Muscle layer of duodenum (tissue), 2 donors: ENCODE measurements around the gene LRCH2.

ENCODE experiments used
- H3K27ac ChIP-seq: one replicate; pipeline ENCODE4 v1.7.0; 2013; ENCODE audit warnings: mild to moderate bottlenecking, low read length
- H3K27me3 ChIP-seq: one replicate; pipeline ENCODE4 v1.7.0; 2013; ENCODE audit warnings: low read depth, mild to moderate bottlenecking, control low read depth, low read length
- H3K36me3 ChIP-seq, 2 donors: one replicate each; pipeline ENCODE4 v1.7.0; 2013; ENCODE audit warnings: low read length in 2 of 2, control low read depth in 1 of 2, mild to moderate bottlenecking in 1 of 2; ENCODE audit not compliant: insufficient read depth in 2 of 2, control insufficient read depth in 1 of 2
- H3K4me1 ChIP-seq, 2 donors: one replicate each; pipeline ENCODE4 v1.7.0; 2013; ENCODE audit warnings: low read length in 2 of 2, mild to moderate bottlenecking in 2 of 2, control low read depth in 1 of 2, moderate library complexity in 1 of 2; ENCODE audit not compliant: insufficient read depth in 2 of 2, control insufficient read depth in 1 of 2
- H3K4me3 ChIP-seq, 2 donors: one replicate each; pipeline ENCODE4 v1.7.0; 2013; ENCODE audit warnings: low read length in 2 of 2, low read depth in 1 of 2, mild to moderate bottlenecking in 1 of 2
- H3K9me3 ChIP-seq, 2 donors: one replicate each; pipeline ENCODE4 v1.7.0; 2013; ENCODE audit warnings: low read length in 2 of 2, control low read depth in 1 of 2, mild to moderate bottlenecking in 1 of 2; ENCODE audit not compliant: control insufficient read depth in 1 of 2
- donor health status: healthy.

The LRCH2 gene

GRCh38 chrX:115204040-115204439, 29.9 kb downstream of the LRCH2 start:
- Histone ChIP-seq H3K36me3 (no peaks in the 10 kb centered on the region), H3K27me3 (no peaks in the 10 kb centered on the region), H3K4me3 (no peak overlapping the region), H3K27ac (no peak overlapping the region), H3K9me3 (peaks cover 0 to 4% of the 10 kb centered on the region in 2 donors), H3K4me1 (no peaks in the 10 kb centered on the region)

GRCh38 chrX:115192244-115192700, 41.6 kb downstream of the LRCH2 start:
- no peak overlapping the region for H3K27ac ChIP-seq
- no peak overlapping the region for H3K4me3 ChIP-seq
- H3K4me1 ChIP-seq, result no peaks in the 10 kb centered on the region
- H3K36me3 ChIP-seq, result no peaks in the 10 kb centered on the region
- H3K9me3 ChIP-seq, result no peaks in the 10 kb centered on the region
- H3K27me3 ChIP-seq, result no peaks in the 10 kb centered on the region

GRCh38 chrX:115191490-115192243, 42.2 kb downstream of the LRCH2 start:
- Histone ChIP-seq H3K4me3 (no peak overlapping the region), H3K27me3 (no peaks in the 10 kb centered on the region), H3K36me3 (no peaks in the 10 kb centered on the region), H3K4me1 (no peaks in the 10 kb centered on the region), H3K9me3 (no peaks in the 10 kb centered on the region), H3K27ac (no peak overlapping the region)

GRCh38 chrX:115190636-115191489, 43.0 kb downstream of the LRCH2 start:
- Histone ChIP-seq H3K4me1 (no peaks in the 10 kb centered on the region), H3K36me3 (no peaks in the 10 kb centered on the region), H3K4me3 (no peak overlapping the region), H3K9me3 (no peaks in the 10 kb centered on the region), H3K27ac (no peak overlapping the region), H3K27me3 (no peaks in the 10 kb centered on the region)

DNA sequence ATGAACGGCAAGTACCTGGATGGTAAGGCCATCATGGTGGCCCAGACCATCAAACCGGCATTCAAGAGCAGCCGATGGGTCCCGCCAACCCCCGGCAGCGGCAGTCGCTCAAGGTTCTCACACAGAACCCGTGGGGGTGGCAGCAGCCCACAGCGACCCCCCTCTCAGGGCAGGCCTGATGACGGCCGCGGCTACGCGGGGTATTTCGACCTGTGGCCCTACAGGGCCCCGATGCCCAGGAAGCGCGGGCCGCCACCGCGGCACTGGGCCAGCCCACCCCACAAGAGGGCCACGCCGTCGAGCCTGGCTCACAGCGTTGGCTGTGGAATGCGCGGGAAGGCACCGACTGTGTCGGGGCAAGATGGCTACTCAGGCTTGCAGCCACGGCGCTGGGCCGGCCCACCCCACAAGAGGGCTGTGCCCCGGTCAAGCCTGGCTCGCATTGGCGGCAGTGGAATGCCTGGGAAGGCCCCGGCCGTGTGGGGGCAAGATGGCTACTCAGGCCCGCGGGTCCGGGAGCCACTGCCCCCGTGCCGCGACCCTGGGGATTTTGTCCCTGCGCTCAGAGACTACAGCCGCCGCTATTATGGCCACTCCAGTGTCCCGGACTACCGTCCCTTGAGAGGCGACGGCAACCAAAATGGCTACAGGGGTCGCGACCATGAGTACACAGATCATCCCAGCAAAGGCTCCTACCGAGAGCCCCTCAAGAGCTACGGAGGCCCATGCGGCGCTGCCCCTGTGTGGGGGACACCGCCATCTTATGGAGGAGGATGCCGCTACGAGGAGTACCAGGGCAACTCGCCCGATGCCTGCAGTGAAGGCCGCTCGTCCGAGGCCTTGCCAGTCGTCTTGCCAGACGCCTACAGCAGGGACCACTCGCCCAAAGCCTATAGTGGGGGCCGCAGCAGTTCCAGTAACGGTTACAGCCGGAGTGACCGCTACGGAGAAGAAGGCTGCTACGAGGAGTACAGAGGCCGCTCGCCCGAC, 44.0 kb downstream of the LRCH2 start:
- no peaks in the 10 kb centered on the region for H3K4me1 ChIP-seq
- H3K36me3 ChIP-seq, result no peaks in the 10 kb centered on the region
- no peaks in the 10 kb centered on the region for H3K27me3 ChIP-seq
- no peaks in the 10 kb centered on the region for H3K9me3 ChIP-seq
- no peak overlapping the region for H3K27ac ChIP-seq
- H3K4me3 ChIP-seq, result no peak overlapping the region

GRCh38 chrX:115189110-115189509, 44.8 kb downstream of the LRCH2 start, which contains the start of gene RBMXL3:
Gene RBMXL3 (plus strand): TSS chrX:115189410. CDS start chrX:115189442, 32 bp downstream.
- Histone ChIP-seq H3K9me3 (no peaks in the 10 kb centered on the region), H3K4me3 (no peak within 1 kb of the TSS), H3K27ac (no peak within 1 kb of the TSS), H3K4me1 (no peaks in the 10 kb centered on the region), H3K27me3 (no peaks in the 10 kb centered on the region), H3K36me3 (no peaks in the 10 kb centered on the region)

DNA sequence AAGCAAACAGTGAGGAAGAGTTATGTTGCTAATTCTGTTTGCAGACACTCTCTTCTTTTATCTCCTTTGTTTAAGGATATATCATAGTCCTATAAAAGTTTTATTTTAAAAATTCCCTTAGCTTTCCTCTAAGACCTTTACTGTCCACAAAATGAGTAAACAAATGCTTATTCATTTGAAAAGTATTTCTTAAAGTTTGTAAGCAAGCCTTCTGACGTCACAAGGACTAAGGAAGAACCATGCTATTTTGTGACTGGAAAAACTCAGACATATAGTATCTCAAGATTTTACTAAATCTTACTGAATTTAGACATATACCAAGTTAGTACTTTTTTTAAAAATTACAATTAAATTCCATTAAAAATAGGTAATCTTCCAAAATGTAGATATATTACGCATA, 49.9 kb downstream of the LRCH2 start:
- H3K36me3 ChIP-seq, result no peaks in the 10 kb centered on the region
- no peaks in the 10 kb centered on the region for H3K9me3 ChIP-seq
- H3K4me3 ChIP-seq, result no peak overlapping the region
- H3K27ac ChIP-seq, result no peak overlapping the region
- H3K27me3 ChIP-seq, result no peaks in the 10 kb centered on the region
- no peaks in the 10 kb centered on the region for H3K4me1 ChIP-seq

DNA sequence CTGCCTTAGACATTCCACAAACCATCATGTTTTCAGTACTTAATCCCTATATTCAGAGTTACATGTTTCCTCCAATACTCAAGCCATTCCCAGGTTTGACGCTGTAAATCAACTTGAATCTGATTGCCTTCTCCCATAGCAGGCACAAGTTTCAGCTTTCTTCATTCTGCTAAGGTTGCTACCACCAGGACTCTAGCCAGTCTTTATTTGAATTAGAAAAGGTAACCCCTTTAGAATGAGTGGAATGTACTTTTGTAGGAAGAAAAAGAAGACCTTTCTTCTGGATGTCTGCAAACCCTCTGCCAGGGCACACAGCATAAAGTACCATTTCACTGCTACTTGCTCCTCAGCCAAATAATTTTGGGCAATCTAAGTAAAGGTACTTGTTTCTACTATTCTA, 55.4 kb downstream of the LRCH2 start:
- Histone ChIP-seq H3K27ac (no peak overlapping the region), H3K36me3 (no peaks in the 10 kb centered on the region), H3K4me1 (no peaks in the 10 kb centered on the region)

DNA sequence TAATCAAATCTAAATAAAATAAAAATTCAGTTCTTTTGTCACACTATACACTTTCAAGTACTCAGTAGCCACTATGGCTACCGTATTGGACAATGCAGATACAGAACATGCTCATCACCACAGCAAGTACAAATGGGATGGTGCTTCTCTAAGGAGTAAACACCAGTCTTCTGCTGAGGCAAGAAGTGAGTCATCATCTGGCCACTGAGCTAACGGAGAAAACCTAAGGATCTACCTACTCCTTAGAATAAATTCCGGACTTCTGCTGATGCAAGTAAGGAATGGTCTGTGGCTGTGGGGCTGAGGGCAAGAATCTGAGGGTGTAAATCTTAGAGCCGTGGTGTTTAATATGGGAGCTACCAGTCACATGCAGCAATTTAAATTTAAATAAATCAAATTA, 56.0 kb downstream of the LRCH2 start:
- Histone ChIP-seq H3K4me1 (no peaks in the 10 kb centered on the region), H3K27ac (no peak overlapping the region), H3K9me3 (no peaks in the 10 kb centered on the region), H3K36me3 (no peaks in the 10 kb centered on the region), H3K4me3 (no peak overlapping the region), H3K27me3 (no peaks in the 10 kb centered on the region)

More for the DNA sequence above, 55.4 kb downstream of the LRCH2 start:
- Histone ChIP-seq H3K27me3 (no peaks in the 10 kb centered on the region), H3K9me3 (no peaks in the 10 kb centered on the region), H3K4me3 (no peak overlapping the region)

DNA sequence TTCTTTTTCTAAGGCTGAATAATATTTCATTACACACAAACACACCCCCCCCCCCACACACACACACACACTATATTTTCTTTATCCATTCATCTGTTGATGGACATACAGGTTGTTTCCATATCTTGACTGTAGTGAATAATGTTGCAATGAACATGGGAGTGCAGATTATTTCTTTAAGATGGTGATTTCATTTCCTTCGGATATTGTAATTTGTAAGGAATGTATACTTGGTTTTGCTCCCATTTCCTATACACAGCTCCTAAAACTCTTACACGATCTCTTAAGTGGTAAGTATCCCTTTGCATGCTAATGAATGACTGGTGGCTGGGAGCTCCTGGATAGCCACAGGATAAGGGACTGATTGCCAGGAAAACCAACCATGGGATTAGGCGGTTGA, 59.3 kb downstream of the LRCH2 start:
- H3K4me3 ChIP-seq, result no peak overlapping the region
- no peaks in the 10 kb centered on the region for H3K36me3 ChIP-seq
- no peaks in the 10 kb centered on the region for H3K9me3 ChIP-seq
- H3K27me3 ChIP-seq, result no peaks in the 10 kb centered on the region
- no peak overlapping the region for H3K27ac ChIP-seq
- H3K4me1 ChIP-seq, result no peaks in the 10 kb centered on the region

- Histone ChIP-seq H3K4me3 (no peak overlapping the region), H3K9me3 (no peaks in the 10 kb centered on the region), H3K36me3 (no peaks in the 10 kb centered on the region), H3K27me3 (no peaks in the 10 kb centered on the region), H3K27ac (no peak overlapping the region), H3K4me1 (no peaks in the 10 kb centered on the region)
Observed at GRCh38 chrX:115173181-115173580, 60.7 kb downstream of the LRCH2 start.
